D721Med (cell line): ENCODE results near the gene ADCY7.

Experiments used
- DNase-seq: peaks from one replicate; pipeline ENCODE4 v3.0.0; 2011; ENCODE audit warnings: low spot score; ENCODE audit not compliant: insufficient read length
- FAIRE-seq: peaks from 2 replicates; lab custom pipeline; 2011; peaks lifted over from hg19 to GRCh38; lab: Jason Lieb, UNC
- TF ChIP-seq, protein P1 (sequence below): IDR thresholded peaks from 2 replicates; pipeline ENCODE4 v1.5.1; 2012; ENCODE audit warnings: mild to moderate bottlenecking, control low read depth; ENCODE audit not compliant: insufficient read depth; ENCODE audit errors: missing control alignments

The ADCY7 gene

DNA sequence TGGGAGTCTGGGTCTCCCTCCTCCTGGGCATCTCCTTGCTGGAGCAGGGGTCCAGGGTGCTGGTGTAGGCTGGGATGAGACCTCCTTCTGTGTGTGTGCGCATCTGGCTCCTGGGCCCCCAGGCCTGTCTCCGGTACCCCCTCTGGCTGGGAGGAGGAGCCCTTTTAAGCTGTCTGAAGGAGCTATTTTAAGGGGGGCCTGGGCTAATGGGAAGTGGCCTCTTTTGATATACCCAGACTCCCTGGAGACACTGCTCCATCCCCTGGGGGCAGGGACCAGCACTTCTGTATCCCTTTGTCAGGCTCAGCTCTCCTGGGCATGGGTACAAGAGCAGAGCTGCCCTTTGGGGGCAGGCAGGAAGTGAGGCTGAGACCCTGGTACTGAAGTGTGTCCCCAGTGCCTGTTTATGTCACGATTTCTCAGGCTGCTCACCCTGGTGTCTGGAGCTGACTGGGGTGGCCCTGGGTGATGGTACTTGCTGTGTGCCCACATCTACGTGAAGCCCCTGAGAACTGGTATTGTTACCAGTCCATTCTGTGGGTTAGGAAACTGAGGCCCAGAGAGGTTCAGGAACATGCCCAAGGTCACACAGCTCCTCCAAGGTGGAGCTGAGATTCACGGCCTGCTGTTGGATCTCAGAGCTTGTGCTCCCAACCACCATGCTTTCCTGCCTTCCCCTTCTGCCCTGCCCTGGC is 6.5 kb downstream of the ADCY7 start:
- TF ChIP-seq, protein P1, sequence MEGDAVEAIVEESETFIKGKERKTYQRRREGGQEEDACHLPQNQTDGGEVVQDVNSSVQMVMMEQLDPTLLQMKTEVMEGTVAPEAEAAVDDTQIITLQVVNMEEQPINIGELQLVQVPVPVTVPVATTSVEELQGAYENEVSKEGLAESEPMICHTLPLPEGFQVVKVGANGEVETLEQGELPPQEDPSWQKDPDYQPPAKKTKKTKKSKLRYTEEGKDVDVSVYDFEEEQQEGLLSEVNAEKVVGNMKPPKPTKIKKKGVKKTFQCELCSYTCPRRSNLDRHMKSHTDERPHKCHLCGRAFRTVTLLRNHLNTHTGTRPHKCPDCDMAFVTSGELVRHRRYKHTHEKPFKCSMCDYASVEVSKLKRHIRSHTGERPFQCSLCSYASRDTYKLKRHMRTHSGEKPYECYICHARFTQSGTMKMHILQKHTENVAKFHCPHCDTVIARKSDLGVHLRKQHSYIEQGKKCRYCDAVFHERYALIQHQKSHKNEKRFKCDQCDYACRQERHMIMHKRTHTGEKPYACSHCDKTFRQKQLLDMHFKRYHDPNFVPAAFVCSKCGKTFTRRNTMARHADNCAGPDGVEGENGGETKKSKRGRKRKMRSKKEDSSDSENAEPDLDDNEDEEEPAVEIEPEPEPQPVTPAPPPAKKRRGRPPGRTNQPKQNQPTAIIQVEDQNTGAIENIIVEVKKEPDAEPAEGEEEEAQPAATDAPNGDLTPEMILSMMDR, result no peak
- no peak for DNase-seq
- FAIRE-seq, result no peak

DNA sequence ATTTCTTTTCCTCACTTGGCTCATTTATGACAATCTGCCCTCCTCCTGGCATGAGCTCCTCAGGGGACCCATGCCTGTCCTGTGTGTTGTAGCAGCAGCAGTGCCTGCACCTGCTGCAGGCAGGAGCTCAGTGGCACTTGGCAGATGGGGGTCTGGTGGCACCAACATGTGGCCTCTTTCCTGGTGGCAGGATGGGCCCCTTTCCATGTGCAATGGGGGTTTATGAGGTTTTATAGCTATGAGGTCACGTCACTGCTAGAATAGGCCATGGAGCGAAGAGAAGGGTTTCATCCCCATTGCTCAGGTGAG is 7.0 kb downstream of the ADCY7 start:
- TF ChIP-seq, protein P1, result no peak
- no peak for FAIRE-seq
- no peak for DNase-seq

DNA sequence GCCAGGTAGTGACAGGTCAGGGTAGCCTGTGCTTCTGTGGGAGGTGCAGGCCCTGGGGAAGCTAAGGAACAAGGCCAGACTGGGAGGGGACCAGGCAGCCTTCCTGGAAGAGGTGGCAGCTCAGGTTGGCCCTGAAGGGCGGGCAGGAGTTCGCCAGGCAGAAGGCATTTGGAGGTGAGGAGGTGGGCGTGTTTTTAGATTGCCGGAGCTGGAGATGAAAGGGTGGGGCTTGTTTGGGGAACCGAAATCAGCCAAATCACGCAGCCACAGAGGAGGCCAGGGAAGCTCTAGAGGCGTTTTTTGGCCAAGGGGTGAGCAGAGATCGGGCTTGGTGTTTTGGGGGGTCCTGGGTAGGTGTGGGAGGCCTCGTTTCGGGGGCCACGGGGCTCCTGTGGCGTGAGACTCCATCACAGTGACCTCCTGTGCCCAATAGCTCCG is 7.6 kb downstream of the ADCY7 start:
- TF ChIP-seq, protein P1, result no peak
- DNase-seq, result no peak
- no peak for FAIRE-seq

DNA sequence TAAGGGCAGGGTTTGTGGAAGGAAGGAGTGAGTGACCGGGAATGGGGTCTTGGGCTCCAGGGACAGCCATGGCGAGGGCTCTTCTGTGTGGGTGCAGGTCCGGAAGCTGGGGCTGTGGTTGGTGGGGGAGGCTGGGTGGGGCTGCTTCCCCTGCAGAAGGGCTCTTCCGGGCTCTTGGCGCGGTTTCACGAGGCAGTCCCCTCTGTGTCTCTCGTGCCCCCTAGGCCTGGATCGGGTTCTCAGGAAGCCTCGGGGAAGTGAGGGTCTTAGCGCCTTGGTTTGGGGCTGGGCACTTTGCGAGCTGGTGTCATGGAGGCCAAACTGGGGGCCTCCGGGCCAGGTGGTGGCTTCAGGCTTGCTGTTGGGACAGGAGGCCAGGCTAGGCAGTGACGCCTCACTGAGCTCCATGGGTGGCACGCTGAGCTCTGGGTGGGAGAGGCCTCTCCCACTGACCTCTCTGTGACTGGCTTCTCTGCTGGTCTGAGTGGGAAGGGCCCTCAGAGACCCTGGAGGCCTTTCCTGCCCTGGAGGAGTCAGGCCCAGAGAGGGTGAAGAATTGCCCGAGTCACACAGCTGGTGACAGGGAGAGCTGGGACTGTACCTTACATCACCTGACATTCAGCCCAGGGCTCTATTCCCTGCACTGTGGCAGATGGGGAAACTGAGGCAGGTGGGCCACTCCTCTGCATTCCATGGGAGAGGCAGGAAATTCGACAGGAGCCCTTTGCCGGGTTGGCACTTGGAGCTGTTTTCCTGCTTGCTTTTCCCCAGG is 8.2 kb downstream of the ADCY7 start:
- FAIRE-seq (no peak), DNase-seq (no peak)

DNA sequence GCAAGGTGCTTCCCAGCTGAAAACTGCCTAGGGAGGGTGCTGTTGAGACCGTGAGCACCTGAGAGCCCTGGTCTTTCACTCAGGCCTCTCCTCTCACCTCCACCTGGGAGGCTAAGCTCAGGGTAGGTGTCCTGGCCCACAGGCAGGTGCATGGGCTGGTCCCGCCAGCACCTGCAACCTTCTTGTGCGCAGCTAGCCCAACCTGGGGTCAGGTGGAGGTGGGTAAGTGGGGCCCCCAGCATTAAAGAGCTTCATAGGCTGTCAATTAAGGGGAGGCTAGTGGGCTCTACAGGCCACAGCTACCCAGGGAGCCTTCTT is 8.7 kb downstream of the ADCY7 start:
- TF ChIP-seq, protein P1, result no peak
- FAIRE-seq (no peak), DNase-seq (no peak)

More for the DNA sequence above, 8.2 kb downstream of the ADCY7 start:
- TF ChIP-seq, protein P1, result no peak

DNA sequence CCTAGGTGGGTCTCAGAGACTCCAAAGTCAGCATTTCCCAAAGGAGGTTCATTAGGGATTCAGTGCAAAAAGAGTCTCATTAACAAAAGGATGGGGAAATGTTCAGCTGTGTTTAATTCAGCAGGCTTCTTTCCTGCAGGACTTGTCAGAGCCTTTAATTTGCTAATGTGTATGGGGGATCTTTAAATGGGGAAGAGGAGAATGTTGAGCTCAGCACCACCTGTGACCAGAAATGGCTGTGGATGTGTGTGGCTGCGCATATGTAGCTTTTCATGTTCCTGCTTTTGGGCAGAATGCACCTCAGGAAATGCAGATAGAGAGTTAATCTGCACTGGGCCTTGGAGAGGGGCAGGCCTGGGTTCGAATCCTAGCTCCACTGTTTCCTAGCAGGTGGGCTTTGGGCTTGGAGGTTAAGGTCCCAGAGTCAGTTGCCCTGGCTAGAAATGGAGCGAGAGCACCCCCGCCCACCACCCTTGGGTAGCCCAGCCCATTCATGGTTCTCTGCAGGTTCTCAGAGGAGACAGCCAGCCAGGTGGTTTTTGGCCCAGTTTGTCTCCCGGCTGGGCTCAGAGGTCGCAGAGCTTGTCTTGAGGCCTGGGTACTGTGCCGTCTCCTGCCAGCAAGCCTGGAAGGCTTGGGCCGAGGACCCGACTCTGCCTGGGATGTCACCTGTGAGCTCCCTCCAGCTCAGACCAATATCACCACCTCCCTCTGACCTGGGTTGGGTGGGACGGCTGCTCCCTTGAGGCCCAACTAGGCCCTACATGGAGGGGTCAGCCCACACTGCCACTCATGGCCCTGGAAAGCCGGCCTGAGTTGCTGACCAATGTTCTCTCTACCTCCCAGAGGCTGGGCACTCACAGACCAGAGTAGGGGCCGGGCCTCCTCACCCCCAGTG is 9.3 kb downstream of the ADCY7 start:
- DNase-seq (no peak), FAIRE-seq (no peak)
- TF ChIP-seq, protein P1, result no peak
